A673 (cell line): ENCODE data around the gene TOP2A.

ENCODE experiments used
- CTCF ChIP-seq: fragments of 300-800, 200-600 bp; sonication (generic); conservative IDR thresholded peaks from 2 replicates; pipeline ENCODE4 v1.5.1; 2017; ENCODE audit warnings: low read depth, mild to moderate bottlenecking, antibody characterized with exemption, low read length, moderate library complexity, mixed read lengths
- EZH2 ChIP-seq: fragments of 200-600 bp; sonication (generic); IDR thresholded peaks from 2 replicates; pipeline ENCODE4 v1.6.1; 2017; ENCODE audit warnings: borderline replicate concordance, low read depth, mild to moderate bottlenecking, mixed read lengths, antibody characterized with exemption, low read length; ENCODE audit not compliant: poor library complexity, severe bottlenecking

- TF ChIP-seq CTCF (no peak), EZH2 (no peak)
Measured at GRCh38 chr17:40366076-40366860, 51.4 kb downstream of the TOP2A start.
